Measurements from ENCODE around the gene KLK6.

The KLK6 gene

DNA sequence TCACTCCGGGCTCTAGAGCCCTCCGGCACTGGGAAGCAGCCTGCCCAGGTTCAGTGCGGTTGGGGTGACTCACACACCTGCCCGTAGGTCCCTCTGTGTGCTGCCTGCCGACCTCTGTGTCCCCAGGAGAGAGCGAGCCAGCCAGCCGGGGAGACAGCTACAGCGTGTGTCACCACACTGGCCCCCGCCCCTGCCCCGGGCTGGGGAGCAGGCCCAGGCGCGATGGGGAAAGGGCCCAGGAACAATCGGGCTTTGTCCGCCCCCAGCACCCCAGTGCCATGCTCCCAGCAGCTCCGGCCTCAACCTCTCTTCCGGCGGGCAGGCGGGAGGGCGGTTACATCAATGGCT, at the start of gene KLK6:
KLK6 (minus strand) TSS at position 179 of the 348 bp plus-strand sequence. CDS start 1,487 bp downstream, outside the sequence.
- no peak for DNase-seq

DNA sequence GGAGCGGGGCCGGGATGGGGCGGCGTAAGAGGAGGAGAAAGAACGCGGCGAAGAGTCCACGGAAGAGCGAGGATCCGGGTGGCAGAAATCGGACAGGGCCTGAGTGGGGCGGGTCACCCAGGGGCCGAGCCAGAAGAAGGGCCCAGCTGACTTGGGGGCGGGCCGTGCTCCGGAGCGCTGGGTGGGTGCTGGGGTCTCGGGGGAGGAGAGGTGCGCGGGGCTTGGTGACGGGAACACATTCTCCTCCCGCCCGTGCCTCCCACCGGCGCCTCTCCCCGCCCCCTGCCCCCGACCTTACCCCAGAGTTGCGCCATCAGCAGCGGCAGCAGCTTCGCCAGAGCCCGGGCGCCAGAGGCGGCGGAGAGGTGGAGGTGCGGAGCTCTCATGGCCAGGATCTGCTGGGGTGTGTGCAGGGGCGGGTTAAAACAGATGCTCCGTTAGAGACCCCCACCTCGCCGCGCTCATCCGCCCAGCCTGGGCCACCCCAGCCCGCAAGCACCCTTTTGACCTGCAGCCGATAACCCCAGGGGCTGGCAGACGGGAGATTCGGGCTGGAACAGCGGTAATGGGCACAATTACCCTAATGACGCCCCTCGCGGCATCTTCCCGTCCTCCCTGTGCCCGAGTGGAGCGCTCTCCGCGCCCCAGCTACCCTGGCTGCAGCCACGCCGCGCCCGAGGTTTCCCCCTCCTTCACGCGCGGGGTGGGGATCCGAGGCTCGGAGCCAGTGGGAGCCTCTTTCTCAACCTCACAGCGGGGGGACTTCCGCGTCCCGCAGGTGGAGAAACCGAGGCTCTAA, 49.6 kb upstream of the KLK6 start:
- no peak for DNase-seq

DNA sequence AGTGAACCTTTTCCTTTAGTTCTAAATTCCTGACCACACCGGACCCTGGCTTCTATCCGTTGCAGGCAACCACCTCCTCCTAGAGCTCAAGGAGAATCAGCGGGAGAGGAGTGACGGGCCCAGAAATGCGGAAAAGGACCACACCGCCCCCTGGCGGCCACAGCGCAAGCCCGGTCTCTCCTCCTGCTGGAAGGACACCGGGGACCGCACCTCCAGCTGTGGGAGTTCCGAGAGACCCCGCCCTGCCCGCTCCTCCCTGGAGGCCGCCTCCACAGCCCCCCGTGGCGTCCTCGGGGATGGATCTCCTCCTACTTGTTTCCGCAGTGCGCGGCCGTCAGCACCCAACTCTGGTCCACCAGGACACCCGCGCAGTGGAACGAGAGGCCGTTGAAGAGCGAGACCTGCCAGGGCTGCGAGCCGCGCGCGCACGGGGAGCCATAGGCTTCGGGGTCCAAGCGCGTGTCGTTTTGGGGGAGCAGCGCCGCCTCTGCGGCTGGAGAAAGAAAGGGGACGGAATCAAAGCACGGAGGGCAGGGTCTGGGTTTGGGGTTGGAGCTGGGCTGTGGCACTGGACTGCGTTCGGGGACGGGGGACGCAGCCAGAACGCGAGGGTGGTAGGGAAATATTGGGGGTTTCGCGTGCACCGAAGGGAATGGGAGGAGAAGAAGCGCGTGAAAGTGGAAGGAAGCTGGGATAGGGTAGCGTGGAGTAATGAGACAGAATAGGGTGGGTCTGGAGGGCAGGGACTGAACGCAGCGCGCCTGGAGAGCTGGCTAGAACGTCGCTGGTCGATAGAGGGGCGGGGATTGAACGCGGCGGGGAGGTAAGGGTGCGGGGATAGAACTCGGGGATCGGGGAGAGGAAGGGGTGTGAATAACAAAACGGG, 47.6 kb upstream of the KLK6 start:
- peak; percentile 22 to 25 for DNase-seq

DNA sequence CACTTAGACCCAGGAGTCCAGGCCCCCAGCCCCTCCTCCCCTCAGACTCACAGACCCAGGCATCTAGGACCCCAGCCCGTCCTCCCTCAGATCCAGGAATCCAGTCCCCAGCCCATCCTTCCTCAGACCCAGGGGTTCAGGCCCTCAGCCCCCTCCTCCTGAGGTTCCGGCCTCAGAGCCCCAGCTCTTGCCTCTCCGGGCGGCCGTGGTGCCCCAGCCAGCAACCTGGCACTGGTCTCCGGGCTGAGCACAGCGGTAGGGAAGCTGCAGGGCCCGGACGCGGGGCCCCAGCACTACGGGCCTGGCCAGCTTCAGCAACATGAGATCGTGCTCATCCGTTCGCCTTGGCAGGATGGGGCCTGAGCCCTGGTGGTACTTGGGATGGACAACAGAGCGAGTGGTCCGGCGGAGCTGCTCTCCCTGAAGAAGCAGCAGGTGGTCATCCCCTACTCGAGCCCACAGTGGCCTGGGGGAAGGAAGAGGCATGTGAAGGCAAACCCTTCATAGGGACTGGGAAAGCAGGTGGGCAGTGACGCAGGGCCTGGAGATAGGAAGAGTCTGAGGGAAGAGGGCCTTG, 46.4 kb upstream of the KLK6 start:
- DNase-seq: no peak

DNA sequence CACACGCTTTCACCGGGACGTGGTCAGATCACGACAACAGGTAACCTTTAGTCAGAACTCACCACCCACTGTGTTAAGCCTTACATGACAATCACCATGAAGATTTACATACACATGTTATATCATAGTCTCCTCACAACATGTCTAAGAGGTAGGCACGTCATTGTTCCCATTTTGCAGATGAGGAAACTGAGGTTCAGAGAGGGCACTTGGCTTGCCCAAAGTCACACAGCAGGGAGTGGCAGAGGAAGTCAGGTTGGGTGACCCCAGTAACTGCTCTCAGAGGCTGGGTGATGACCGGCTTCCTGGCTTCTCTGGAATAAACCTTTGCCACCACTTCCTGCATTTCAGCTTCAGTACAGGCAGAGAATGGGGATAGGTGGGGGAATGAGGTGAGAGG, 44.9 kb upstream of the KLK6 start:
- DNase-seq: no peak

DNA sequence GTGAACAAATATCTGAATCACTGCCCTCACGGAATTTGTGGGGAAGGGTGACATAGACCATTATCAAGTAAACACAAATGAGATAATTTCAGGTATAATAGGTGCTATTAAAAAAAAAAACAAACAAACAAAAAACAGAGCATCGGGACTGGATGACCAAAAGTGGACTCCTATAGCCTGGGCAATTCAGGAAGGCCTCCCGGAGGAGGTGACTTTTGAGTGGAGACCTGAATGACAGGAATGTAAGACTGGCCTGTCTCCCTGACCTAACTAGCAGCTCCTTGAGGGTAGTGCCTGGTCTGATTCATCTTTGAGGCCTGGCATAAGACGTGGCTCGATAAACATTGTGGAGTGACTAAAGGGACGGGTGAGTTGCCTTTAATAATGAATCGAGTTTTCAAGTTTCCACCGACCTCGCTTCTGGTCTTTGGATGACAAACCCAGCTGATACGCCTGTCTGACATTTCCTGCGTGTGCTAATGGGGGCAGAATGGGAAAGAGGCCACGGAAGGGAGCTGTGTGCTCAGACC, 43.3 kb upstream of the KLK6 start:
- DNase-seq: no peak

DNA sequence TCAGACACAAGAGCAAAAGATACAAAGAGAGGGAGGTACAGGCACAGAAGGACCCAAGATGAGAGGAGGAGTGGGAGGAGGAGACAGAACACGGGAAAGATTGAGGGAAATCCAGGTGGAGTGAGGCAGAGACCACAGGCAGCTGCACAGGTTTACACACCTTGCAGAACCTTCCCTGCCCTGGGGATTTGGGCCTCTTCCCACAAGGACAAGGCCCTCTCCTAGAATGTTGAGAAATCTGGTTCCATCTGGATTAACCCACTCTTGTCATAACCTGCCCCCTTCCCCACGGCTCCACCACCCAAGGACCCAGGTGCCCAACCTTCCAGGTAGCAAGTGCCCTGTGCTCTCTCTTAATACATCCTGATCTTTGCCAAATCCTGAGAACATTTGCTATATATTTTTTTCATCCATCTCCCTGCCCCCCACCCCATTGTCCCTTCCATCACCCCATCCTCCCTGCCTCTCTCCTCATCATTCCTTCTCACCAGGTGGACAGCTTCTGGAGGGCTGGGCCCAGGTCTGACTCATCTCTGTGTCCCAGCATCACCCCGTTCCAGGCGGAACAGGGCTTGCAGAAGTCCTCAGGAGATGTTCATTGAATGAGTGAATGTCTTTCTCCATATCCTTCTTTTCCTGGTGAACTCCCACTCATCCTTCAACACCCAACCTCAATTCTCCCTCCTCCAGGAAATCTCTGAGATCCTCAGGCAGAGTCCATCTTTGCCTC, 40.8 kb upstream of the KLK6 start:
- DNase-seq: no peak

DNA sequence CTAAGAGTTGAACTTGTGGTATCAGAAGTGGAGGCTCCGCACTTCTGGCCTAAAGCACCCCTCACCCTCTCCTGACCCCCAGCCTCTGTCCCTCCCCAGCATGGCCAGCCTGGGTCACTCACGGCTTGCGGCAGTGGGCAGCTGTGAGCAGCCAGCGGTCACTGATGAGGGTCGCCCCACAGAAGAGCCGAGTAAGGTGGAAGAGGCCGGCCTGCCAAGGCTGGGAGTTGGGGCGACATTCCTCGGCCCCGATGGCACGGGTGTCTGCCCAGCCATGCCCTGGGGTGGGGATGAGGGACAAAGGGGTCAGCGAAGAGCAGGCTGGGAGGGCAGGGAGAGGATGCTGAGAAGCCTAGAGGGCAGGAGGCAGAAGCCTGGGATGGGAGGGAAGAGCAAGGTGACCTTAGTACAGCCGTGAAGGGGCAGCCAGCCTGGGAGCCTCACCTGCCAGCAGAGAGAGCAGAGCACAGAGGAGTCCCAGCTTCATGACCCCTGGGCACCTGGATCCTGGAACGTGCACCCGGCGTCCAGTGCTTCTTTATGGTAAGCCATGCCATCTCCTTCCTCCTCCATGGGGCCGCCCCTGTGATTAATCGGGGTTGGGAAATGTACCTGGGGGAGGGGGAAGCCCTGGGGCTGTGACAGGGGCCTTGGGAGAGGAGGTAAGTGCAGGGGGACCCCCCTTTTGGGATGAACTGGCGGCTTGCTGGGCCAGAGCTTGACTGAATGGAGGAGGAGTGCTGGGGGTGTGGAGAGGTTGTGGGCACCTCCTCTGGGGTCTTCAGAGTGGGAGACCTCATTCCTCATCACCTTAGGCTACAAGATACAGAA, 39.9 kb upstream of the KLK6 start:
- no peak for DNase-seq

DNA sequence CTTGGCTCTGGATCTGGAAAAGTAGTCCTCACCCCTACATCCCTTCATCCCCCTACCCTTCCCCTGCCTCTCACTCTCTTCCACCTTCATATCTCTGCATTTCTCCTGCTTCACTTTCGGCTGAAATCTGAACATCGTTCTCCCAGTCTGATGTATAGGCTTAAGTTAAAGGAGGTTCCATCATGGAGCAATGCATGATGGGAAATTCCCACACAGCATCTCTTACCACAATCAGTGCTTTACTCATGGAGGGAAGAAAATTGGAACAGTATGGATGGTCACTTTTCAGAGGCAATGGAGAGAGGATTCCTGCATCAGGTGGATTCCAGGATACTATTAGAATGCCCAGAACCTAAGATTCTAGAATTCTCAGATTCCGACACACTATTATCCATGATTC, 38.1 kb upstream of the KLK6 start:
- DNase-seq: no peak

DNA sequence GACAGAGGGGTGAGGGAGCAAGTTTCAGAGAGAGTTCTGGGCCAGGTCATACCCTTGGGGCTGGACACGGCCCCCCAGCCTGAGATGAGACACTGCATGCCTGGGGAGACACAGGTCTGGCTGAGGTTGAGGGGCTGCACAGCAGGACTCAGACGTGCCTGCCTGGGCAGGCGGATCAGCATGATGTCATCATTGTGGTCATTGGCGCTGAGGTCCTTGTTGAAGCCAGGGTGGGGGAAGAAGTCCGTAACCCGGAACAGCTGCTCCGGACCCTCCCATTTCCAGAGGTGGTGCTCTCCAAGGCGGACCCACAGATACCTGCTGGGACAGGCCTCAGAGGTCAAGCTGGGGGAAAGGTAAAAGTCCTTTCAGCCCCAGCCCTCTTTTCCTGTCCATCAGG, 37.0 kb upstream of the KLK6 start:
- no peak for DNase-seq

DNA sequence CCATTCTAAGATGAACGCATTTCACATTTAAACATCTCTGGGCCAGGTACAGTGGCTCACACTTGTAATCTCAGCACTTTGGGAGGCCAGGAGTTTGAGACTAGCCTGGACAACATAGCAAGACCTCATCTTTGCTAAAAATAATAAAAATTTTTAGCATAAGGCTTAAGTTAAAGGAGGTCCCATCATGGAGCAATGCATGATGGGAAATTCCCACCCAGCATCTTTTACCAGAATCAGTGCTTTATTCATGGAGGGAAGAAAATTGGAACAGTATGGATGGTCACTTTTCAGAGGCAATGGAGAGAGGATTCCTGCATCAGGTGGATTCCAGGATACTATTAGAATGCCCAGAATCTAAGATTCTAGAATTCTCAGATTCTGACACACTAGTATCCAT, 35.9 kb upstream of the KLK6 start:
- DNase-seq: no peak

DNA sequence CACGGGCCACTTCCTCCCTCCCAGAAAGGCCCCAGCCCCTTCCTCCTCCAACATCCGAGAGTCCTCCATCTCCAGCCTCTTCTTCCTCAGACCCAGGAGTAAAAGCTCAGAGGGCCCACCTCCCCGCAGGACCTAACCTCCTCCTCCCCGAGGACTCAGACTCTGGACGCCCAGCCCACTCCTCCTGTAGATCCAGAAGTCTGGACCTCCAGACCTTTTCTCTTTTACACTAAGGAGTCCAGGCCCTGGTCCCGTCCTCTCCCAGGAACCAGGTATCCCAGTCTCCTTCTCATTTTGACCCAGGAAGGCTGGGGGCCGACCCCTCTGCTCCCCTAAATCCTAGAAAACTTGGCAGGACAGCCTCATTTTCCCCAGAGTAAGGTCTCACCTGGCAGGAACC, 33.9 kb upstream of the KLK6 start:
- no peak for DNase-seq

DNA sequence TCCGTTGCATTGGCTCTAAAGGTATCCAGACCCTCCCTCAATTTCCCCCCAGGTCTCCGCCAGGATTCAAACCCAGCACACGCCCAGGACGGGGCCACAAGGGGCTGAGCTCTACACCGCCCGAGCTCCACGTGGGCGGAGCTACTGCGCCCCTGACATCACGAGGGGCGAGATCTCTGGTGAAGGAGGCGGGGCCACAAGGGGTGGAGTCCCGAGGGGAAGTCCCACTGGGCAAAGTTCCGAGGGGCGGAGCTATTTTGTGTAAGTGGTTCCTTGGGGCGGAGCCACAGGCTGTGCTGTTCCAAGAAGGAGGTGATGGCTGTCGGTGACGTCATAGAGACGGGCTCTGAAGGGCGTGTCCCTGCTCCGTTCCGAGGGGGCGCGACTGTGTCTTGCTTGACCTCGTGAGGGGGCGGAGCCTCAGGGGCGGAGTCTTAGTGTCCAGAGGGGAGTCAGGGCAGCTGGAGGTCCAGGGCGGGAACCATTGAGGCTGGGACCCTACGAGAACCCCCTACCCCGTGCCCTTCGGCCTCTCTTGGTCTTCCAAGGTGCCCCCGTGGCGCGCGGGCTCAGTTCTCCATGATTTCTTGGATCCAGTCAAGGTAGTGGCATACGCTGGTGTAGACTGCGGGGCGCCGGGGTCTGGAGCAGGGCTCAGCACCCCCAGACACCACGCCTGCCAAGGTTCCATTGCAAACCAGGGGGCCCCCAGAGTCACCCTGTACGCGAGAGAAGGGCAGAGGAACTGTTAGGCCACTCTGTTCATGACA, 33.3 kb upstream of the KLK6 start:
- DNase-seq: no peak

DNA sequence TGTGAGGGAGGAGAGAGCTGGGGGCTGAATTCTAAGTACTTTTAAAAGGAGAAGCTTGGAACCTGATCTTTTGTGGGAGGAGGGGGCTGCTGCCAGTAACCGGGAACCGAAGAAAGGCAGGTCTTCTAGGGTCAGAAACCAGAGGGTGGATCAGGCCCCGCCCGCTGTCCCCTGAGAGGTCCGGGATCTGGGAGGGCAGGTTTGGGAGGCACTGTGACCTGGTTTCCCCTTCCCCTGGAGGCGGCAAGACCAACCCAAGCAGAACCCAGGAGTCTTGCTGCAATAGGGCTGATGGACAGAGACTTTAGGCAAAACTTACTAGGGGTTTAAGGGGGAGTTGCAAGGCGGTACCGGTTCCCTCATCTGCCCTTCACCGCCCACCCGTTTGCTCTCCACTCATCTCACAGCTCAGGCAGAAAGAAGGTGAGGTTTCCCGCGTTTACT, 32.7 kb upstream of the KLK6 start:
- no peak for DNase-seq

DNA sequence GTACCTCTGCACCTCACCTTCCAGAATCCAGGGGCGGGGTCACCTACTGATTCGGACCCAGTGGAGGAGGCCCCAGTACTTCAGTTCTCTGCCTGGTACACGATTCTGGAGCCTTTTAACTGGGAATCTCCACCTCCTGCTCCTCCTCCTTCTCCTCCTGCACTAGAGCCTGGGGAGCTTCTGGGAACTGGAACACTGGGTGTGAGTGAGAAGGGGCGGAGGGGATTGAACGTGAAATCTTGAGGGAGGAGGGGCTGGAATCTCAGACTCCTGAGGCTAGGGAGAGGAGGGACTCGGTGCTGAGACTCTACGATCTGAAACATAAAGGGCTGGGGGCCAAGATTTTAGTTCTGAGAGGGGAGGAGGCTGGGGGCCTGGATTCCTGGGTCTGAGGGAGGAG, 32.1 kb upstream of the KLK6 start, which contains the start of gene KLK8:
KLK8 (minus strand) TSS at position 90 of the 400 bp plus-strand sequence. CDS start 437 bp downstream, outside the sequence.
- no peak for DNase-seq

DNA sequence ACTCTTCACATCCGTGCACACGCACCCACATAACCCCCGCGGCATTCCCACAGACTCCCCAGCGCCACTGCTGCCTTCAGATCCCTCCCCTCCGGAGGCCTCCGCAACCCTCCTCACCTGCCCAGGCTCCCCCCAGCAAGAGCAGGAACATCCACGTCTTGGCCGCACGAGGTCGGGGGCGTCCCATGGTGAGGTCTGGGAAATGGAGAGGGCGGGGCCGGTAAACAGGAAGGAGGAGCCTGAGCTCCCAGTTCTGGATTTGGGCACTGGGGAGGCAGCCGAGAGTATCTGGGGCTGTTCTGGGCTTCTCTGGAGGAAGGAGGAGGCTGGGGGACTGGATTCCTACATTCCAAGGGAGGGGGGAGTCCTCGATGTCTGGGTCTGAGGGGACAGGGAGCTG, 31.6 kb upstream of the KLK6 start:
- no peak for DNase-seq

DNA sequence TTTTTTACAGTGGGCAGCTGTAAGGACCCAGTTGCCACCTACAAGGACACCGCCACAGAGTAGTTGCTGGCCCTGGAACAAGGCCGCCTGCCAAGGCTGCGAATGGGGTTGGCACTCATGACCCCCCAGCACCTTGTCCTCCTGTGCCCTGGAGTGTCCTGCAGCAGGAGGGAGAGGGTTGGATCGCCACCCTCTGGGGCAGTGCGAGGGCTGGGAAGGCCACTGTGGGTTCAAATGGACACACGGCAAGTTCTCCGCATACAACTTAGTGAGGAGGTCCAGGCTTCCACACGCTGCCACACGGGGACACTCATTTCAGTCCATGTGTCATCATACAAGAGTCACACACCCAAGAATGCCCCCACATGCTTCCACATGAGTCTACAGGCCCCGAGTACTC, 31.0 kb upstream of the KLK6 start:
- no peak for DNase-seq

DNA sequence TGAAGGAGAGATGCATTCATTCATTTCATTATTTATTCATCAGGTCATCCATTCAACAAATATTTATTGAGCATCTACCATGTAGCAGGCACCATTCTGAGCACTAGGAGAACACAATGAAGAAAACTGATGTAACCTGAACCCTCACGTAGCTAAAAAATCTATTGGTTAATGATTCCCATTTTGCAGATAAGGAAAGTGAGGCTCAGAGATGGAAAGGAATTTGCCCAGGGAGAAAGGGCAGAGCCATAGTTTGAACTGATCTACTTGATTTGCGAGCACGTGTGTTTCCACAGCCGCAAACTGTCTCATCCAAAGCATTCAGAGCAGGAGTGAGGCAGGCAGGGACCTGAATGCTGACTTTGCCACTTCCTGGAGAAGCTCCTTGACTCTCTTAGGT, 29.3 kb upstream of the KLK6 start:
- no peak for DNase-seq

DNA sequence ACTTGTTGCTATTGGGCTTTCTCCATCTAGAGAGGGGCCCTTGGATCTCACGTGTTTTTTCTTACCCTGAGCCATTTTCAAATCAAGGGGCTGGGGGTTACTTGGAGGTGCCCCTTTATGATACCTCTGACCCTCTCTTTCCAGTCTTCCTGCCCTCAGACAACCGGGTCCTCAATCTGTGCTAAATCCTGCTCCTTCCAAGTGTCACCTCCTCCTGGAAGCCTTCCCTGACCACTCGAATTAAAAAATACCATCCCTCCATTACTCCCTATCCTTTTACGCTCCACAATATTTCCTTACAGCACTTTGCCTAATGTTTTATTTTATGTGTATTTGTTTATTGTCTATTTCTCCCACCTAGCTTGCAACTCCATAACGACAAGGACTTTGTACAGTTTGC, 28.7 kb upstream of the KLK6 start:
- no peak for DNase-seq

DNA sequence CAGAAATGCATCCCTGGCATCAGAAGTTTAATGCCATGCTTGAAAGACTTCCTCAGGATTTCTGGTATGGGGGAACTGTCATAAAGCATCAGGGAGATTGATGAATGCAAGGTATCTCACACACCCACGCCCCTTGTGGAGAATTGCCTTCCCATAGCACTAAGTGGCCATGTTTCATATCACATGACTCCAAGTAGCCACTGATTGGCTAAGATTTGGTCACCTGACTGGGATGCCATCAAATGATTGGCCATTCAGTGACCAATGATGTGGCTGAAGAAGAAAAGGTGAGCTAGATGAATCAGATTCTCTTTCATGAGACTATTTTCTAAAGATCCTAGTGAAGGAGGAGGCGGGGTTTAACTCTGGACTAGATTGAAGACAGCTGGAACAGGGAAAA, 24.7 kb upstream of the KLK6 start:
- no peak for DNase-seq

DNA sequence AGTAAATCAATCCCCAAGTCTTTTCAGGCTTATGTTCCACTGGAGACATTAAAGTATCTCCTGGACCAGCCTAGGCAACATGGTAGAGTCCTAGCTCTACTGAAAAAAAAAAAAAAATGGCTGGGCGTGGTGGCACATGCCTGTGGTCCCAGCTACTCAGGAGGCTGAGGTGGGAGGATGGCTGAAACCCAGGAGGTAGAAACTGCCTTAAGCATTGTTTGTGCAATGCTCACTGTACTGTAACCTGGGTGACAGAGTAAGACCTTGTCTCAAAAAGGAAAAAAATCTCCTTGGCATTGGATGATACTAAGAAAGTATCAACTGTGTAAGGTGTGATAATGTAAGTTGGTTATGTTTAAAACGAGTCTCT, 23.3 kb upstream of the KLK6 start:
- no peak for DNase-seq

Measured in activated CD4-positive, alpha-beta T cell treated with anti-CD3 and anti-CD28 coated beads, Interleukin-2, amount 50 U/mL, for 4 hours (primary cell).